Left renal cortex interstitium (tissue), 4 donors: Measurements from ENCODE around the gene SARNP. TPM values are rescaled to one million over a fixed set of nuclear protein-coding genes. Genes with fewer than 3 reads are reported as not detected.
A peak's percentile ranks its signal among the peaks of the same experiment; 100 is the strongest.
"Not testable (repeated sequence)": the region's sequence is repeated elsewhere in the genome, so short reads cannot be mapped to it uniquely, and the experiment has no call there.

ENCODE experiments used
- DNase-seq, 4 donors: peaks; one replicate each; pipeline ENCODE4 v3.0.0-alpha.2; 2013; ENCODE audit warnings: low read depth in 4 of 4, low spot score in 2 of 4, missing footprints in 1 of 4
- polyA plus RNA-seq, 4 donors: library from polyadenylated mRNA; unstranded; fragments of 120-200 nt; gene quantifications; one replicate each; pipeline ENCODE4 v1.2.1, GENCODE V29; 2013; ENCODE audit not compliant: insufficient read length in 4 of 4

Gene SARNP
- polyA plus RNA-seq, 4 donors = 98.8 to 156 (median 114) TPM

DNA sequence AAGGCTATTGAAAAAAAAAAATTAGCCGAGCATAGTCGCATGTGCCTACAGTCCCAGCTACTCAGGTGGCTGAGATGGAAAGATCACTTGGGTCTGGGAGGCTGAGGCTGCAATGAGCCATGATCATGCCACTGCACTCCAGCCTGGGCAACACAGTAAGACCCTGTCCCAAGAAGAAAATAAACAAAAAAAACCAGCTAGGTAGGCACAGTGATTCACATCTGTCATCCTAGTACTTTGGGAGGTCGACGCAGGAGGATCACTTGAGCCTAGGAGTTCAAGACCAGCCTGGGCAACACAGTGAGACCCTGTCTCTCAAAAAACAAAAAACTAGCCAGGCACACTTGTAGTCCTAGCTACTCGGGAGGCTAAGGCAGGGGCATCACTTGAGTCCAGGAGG lies 8.2 kb downstream of the SARNP start:
- DNase-seq = no peak

DNA sequence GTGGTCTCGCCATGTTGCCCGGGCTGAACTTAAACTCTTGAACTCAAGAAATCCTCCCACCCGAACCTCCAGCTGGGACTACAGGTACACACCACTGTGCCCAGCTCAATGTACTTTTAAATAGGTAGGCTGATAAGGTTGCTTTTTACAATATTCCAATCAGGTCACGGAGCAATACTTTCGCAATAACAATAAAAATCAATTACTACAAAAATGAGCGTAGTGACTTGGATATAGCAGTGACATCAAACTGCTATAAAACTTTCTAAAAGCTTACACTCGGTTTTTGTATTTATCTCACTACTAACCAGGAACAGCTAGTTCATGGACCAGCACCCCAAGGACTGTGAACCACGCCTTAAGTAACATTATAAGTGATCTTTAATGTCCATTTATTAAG lies 10.5 kb downstream of the SARNP start:
- no peak for DNase-seq

DNA sequence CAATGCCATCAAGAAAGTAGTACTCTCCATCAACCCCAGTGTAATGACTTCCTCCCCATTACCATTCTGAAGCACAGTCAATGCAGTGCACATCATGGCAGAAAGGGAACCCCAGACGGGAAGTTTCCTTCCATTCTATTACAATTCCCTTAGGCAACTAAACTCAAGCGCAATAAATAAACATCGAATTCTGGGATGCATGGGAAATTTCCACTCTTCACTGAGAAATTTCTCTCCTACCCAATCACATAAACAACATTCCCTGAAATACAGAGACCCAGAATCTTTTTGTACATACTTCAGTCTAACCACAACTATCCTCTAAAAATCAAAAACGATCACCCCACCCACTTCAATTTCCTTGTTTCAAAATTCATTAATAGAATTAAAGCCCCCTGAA lies 20.0 kb downstream of the SARNP start:
- DNase-seq = no peak

DNA sequence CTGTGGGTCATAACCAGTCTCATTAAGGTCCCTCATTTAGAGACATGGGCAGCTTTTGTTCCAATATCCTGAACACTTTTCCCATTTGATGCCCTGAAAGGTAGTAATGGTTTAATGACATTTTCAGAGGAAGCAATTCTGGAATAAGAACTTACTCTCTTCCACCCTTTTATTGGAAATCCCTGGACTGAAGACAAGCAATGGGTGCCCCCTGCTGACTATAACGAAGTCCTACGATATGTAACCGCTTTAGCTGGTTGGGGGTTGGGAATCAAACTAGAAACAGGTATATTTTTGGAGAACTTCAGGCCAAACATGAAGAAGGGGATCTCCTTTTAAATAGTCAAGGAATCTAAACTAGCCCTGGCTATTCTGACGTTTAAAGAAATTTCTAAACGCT lies 20.5 kb downstream of the SARNP start:
- DNase-seq = peak in 1 of 4 donors; percentile 53

DNA sequence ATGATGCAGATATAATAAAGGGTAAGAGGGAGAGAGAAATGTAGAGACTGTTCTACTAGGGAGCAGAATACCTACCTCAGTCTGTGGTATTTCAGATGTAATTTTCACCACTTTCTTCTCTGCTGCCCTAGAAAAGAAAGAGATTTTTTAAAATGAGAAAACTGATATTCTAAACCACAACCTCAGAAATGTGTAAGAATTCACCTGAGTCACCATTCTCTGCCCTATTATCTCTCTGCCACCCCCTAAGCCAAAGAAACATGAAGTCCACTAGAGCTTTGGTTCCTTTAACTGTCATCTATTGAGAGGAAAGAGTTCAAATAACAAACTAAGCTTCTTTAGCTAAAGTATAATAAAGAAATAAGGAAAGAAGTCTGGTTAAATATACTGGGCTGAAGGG lies 21.6 kb downstream of the SARNP start:
- no peak for DNase-seq

DNA sequence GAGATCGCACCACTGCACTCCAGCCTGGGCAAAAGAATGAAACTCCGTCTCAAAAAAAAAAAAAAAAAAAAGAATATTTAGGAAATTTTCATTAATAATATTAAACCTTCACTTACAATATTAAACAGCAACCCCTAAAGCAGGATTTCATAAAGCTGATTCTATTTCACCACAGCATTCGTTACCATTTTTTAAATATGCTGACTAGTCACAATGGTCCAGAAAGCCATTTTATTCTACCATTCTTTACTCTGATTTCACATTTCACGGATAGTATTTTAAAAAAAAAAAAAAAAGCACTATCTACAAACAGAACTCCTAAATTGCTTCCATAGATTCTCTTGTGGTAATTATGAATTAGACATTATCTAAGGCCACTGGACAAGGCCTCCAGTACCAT lies 27.6 kb downstream of the SARNP start:
- no peak for DNase-seq

DNA sequence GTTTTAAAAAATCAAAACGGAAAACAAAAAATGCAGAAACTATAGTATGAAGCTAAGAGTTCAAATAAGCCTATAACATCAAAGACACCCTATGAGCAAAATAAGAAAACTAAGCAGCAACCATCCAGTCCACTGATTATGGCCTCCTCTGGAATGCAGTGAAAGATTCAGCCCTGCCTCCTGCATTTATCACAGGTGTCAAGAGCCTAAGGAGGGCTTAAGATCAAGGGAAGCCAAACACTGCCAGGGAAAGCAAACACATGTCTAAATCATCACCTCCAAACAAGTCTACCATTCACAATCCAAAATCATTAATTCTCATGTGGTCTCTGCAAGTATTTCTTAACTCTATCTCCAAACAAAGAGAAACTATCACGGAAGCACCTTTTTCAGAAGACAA lies 28.4 kb downstream of the SARNP start:
- no peak for DNase-seq

DNA sequence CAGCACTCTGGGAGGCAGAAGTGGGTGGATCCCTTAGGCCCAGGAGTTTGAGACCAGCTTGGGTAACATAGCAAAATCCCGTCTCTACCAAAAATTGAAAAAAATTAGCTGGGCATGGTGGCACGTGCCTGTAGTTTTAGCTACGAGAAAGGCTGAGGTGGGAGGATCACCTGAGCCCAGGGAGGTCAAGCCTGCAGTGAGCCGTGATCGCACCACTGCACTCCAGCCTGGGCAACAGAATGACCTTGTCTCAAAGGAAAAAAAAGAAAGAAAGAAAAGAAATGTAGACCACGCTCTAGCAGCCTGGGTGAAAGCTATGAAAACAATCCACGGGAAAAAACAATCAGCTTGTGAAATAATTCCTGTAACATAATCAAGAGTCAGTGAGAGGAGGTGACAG lies 29.0 kb downstream of the SARNP start:
- DNase-seq = no peak

DNA sequence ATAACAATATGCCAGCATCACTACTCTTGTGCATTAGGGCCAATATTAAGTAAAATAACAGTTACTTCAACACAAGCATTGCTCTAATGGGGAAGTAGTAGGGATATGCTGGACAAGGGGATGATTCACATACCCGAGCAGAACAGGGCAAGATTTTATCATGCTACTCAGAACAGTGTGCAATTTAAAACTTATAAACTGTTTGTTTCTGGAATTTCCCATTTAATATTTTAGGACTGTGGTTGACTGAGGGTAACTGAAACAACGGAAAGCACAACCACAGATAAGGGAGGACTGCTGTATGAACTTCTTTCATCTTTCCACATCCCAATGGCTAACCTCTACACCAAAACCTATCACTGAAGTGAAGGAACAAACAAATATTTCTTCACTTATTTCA lies 36.8 kb downstream of the SARNP start:
- DNase-seq = no peak

DNA sequence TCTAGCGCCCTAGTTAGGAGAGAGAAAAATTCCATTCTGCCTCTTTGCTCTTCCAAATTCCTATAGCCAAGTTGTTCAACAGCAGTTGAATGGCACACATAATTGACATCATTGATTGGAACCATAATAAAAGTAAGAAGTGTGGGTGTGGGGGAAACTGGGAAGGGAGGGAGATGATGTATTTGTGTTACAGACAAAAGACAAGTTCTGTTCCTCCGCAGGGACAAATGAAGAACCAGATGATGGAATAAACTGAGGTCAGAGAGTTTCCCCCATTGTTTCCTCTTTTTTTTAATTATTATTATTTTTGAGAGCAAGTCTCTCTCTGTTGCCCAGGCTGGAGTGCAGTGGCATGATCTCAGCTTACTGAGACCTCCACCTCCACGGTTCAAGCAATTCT lies 39.7 kb downstream of the SARNP start:
- DNase-seq = no peak

DNA sequence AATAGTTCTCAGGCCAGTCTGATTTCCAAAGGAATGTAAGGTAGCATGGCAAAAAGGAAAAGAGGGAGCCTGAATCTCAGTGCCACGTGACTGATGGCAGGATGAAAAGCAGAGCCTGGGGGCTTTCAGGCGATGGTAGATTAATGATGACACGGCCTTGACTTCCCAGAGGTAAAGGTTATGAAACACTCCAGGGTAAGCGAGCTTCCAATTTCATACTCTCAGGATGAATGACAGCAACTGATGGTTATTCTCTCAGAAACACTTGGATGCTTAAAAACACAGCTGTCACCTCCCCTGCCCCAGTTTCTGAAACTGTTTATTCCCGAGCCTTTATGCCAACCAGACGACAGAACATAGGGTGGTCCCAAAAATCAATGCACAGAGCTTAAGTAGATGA lies 45.8 kb downstream of the SARNP start:
- no peak for DNase-seq

DNA sequence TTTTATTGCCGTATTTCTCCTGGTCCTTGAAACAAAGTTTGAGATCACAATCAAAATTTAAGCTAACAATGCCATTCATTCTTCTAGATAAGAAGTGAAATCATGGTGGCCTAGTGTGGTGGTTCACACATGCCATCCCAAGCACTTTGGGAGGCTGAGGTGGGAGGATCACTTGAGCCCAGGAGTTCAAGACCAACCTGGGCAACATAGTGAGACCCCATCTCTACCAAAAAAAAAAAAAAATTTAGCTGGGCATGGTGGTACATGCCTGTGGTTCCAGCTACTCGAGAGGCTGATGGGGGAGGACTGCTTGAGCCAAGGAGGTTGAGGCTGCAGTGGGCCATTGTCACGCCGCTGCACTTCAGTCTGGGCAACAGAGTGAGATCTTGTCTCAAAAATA lies 50.4 kb downstream of the SARNP start:
- no peak for DNase-seq

DNA sequence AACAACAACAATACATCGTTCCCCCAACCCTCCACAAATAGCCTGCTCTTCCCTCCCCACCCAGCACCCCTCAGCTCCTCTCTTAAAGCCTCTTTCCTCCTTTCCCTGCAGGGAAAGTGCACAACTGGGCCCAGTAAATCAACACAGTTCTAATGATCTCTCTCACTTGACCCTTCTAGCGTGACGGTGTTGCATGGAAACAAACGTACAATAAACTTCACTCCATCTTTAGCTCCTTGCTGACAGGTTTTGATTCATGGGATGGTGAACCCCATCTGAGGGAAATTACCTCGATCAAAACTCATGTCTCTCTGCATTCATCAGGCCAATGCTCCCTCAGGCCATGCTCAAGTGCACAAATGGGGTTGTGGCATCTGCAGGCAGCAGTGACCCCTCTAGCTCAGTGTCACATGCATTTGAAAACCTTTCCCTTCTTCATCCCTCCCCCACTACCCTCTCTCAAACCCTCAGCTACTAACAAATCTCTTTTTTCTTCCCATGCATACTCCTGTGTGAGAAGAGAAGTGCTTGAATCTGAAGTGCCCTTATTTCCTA lies 51.7 kb downstream of the SARNP start:
- DNase-seq = no peak

DNA sequence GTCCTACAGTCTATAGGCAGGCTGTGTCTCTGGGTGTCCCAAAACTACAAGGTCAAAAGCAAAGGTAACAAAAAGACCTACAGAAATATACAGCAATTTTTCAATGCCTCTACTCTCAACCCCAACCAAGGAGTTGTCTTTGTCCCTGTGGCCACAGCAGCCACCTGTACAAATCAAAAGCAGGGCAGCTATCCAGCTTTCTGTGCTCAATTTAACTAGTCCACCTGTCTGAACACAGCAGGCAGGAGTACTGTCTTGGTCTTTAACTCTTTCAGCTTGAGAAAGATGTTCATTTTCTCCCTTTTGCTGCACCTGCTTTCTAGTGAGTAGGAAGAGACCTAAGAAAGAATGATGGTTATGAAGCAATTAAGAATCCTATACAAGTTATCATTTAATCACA lies 54.9 kb downstream of the SARNP start:
- DNase-seq = no peak

DNA sequence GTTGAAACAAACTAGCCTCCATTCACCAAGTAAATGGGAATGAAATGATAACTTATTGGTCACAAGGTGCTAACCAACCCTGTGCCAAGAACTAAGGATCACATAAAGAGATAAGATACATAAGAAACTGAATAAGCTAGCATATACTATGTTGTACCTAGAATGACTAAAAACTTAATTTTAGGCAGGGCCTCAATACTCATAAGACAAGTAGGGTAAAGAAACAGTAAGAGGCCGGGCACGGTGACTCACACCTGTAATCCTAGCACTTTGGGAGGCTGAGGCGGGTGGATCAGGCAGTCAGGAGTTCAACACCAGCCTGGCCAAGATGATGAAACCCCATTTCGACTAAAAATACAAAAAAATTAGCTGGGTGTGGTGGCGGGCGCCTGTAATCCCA lies 56.9 kb downstream of the SARNP start:
- DNase-seq = no peak

DNA sequence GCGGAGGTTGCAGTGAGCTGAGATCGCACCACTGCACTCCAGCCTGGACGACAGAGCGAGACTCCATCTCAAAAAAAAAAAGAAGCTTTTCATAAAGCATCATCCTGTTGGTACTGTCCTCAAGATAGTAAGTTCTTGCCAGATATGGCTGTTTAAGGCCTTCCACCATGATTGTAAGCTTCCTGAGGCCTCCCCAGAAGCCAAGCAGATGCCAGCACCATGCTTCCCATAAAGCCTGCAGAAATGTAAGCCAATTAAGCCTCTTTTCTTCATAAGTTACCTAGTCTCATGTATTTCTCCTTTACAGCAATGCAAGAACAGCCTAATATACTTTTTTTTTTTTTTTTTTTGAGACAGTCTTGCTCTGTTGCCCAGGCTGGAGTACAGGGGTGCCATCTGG lies 58.9 kb downstream of the SARNP start:
- not testable (repeated sequence) for DNase-seq

DNA sequence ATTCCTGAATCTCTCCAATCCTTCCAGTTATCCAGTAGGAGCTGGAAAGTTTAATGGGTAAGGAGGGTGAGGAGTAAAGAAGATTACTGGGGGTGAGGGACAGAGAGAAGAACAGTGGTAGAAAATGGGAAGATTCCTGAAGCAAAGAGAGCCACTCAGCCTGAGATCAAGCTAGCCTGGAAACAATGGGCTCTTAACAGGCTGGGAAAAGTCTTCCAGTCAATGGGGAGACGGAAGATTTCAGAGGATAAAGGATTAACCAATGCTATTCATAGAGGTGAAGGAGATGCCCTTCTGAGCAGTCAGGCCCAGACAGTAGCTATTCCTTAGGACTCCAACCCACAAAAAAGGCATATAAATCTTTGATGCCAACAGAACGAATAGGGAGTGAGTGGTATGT lies 59.8 kb downstream of the SARNP start:
- no peak for DNase-seq

DNA sequence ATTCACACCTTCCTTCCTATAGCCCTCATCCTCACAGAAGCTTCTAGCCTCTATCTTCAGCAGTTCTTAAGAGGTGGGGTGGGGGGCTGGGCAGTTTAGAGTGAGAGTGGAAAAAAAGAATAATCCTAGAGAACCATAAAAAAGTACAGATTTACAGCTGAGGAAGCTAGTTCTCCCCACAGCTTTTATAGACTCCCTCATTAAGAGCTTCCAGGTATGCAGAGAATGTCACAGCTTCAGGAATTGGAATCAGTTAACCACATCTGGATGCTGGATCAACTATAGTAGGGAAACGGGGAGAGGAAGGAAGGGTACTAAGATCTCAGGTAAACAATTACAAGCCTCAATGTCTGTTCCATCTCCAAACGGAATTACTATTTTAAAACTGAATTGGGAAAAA lies 62.3 kb downstream of the SARNP start:
- no peak for DNase-seq

DNA sequence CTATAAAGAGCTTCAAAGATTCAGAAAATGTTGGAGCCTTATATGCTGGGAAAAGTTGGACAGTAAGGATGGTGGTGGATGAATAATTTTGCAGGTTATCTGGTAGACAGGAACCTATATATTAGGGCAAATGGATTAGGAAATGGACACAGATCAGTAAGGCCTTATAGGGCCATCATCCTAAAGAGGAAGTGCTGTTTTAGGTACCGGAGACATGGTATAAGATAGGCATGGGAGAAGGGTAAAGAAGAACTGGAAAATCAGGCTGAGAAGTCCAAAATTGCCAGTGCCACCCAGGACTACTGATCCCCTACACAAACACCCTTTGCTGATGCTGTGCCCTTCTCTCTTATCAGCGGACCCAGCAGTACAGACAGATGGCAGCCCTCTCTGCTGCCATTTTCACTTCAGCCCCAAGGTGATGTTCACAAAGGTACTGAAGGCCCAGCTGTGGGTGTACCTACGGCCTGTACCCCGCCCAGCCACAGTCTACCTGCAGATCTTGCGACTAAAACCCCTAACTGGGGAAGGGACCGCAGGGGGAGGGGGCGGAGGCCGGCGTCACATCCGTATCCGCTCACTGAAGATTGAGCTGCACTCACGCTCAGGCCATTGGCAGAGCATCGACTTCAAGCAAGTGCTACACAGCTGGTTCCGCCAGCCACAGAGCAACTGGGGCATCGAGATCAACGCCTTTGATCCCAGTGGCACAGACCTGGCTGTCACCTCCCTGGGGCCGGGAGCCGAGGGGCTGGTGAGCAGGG lies 69.1 kb downstream of the SARNP start:
- DNase-seq = no peak

DNA sequence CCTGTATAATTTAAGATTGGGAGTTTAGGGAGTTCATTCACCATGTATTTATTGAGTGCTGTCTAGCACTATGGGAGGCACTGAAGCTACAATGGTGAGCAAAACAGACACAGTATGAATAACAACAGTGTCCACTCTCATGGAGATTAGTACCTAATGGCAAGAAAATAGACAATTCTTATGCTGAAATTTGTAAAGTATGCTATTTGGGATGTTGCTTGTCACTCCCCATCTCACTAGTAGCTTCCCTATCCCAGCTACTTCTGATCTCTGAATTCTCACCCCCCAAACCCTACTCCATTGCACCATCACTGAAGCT lies 70.7 kb downstream of the SARNP start:
- DNase-seq = no peak

DNA sequence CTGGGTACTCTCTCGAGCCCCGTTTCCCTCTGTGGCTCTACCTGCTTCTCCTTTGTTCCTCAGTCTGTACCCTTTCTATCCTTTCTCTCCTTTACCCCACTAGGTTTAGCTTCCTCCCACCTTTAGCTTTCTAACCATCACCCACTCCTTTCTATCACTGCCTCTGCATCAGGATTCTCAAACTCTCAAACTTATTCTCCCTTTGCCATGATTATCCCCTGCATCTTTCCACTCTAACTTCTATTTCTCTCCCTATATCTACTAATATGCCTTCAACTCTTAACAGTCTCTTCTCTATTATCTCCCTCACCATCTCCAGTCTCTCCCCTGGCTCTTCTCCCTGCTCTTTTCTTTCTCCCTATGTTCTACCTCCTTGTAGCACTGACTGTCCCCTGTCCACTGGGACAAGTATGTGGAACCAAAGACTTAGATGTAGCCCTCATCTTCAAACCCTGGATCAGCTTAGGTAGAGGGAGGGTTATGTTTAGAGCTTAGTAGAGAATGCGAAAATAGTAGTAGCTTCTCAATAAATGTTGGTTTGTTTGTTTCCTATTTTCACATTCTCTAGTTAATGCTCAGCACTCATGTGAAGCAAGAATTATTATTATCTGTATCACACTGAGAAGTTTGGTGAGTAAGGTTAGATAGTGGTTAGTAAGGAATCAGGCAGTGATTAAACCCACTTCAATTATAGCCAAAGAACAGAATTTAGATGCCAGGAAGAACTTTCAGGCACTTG lies 71.2 kb downstream of the SARNP start:
- no peak for DNase-seq
